Measurements from ENCODE around the gene FKBP1C. TPM values are rescaled to one million over a fixed set of nuclear protein-coding genes. Genes with fewer than 3 reads are reported as not detected.

Gene FKBP1C
- total and polyA plus RNA-seq, 10 of the 15 experiments (the other 5 are each of a cell fraction or from before 2014, with no cell fraction given) = 0.42 to 5.5 (median 1.5) TPM

DNA sequence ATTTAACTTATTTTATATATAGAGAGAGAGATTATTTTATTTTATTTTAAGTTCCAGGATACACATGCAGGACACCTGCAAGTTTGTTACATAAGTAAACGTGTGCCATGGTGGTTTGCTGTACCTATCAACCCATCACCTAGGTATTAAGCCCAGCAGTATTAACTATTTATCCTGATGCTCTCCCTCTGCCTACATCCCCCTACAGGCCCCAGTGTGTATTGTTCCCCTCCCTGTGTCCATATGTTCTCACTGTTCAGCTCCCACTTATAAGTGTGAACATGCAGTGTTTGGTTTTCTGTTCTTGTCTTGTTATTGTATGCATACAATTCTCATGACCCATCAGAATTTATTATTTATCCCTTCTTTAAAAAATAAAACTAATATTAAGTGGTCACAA, 34.6 kb downstream of the FKBP1C start:
- Histone ChIP-seq H2AFZ (ENCODE audit: control insufficient read depth, low read depth, low read length) (no peak overlapping the region), H3K27me3 (replicated peaks in 1 of 2; ENCODE audit: control insufficient read depth in 2 of 2, insufficient read depth in 2 of 2, low read length in 1 of 2) (no peaks in the 10 kb centered on the region), H4K20me1 (ENCODE audit: control insufficient read depth, insufficient read depth) (no peaks in the 10 kb centered on the region), H3K4me1 (ENCODE audit: control insufficient read depth, insufficient read depth, low read length) (no peaks in the 10 kb centered on the region), H3K27ac (ENCODE audit: control insufficient read depth, insufficient read depth) (no peak overlapping the region), H3K4me3 (no peak overlapping the region), H3K4me2 (ENCODE audit: control insufficient read depth, insufficient read depth) (no peak overlapping the region), H3K36me3 (ENCODE audit: control insufficient read depth in 2 of 2, insufficient read depth in 2 of 2, low read length in 1 of 2) (no peaks in the 10 kb centered on the region), H3K9me3 (replicated peaks; ENCODE audit: control insufficient read depth, insufficient read depth, low read length) (no peaks in the 10 kb centered on the region), H3K79me2 (ENCODE audit: control insufficient read depth, insufficient read depth, low read length) (no peaks in the 10 kb centered on the region), H3K9ac (ENCODE audit: control insufficient read depth, insufficient read depth, low read length) (no peak overlapping the region)
- POLR2A ChIA-PET = interaction anchor here (0.6 kb wide), 1 partner anchor 315 kb away, joined by 3 read pairs; no protein-coding TSS in a partner anchor
- CTCF ChIA-PET = interaction anchor here (1.3 kb wide), 1 partner anchor 16 kb away, joined by 3 read pairs; no protein-coding TSS in a partner anchor
- TF ChIP-seq RAD21 (IDR thresholded peaks at IDR 0.05; ENCODE audit: insufficient read depth, low read depth, low read length) (no peak), NFXL1 (IDR thresholded peaks at IDR 0.05; ENCODE audit: borderline replicate concordance) (no peak), MEF2A (IDR thresholded peaks at IDR 0.05; ENCODE audit: insufficient read depth, low read depth, low read length) (no peak), TCF12 (IDR thresholded peaks at IDR 0.05; ENCODE audit: low read depth, low read length) (no peak), WRNIP1 (IDR thresholded peaks at IDR 0.05; ENCODE audit: borderline replicate concordance, low read depth, low read length) (no peak), BRCA1 (IDR thresholded peaks at IDR 0.05; ENCODE audit: low read depth, low read length) (no peak)
- TF ChIP-seq, protein P1, sequence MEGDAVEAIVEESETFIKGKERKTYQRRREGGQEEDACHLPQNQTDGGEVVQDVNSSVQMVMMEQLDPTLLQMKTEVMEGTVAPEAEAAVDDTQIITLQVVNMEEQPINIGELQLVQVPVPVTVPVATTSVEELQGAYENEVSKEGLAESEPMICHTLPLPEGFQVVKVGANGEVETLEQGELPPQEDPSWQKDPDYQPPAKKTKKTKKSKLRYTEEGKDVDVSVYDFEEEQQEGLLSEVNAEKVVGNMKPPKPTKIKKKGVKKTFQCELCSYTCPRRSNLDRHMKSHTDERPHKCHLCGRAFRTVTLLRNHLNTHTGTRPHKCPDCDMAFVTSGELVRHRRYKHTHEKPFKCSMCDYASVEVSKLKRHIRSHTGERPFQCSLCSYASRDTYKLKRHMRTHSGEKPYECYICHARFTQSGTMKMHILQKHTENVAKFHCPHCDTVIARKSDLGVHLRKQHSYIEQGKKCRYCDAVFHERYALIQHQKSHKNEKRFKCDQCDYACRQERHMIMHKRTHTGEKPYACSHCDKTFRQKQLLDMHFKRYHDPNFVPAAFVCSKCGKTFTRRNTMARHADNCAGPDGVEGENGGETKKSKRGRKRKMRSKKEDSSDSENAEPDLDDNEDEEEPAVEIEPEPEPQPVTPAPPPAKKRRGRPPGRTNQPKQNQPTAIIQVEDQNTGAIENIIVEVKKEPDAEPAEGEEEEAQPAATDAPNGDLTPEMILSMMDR (IDR thresholded peaks at IDR 0.05 in 2 of 3, conservative IDR thresholded peaks at IDR 0.05 in 1 of 3; ENCODE audit: control insufficient read depth in 2 of 3, extremely low read depth in 1 of 3, insufficient read depth in 1 of 3, low read depth in 3 of 3, low read length in 3 of 3) = peak in 2 of 3 experiments; percentile 25 to 31; a peak in 3 of 6 replicates
- TF ChIP-seq, protein P2, sequence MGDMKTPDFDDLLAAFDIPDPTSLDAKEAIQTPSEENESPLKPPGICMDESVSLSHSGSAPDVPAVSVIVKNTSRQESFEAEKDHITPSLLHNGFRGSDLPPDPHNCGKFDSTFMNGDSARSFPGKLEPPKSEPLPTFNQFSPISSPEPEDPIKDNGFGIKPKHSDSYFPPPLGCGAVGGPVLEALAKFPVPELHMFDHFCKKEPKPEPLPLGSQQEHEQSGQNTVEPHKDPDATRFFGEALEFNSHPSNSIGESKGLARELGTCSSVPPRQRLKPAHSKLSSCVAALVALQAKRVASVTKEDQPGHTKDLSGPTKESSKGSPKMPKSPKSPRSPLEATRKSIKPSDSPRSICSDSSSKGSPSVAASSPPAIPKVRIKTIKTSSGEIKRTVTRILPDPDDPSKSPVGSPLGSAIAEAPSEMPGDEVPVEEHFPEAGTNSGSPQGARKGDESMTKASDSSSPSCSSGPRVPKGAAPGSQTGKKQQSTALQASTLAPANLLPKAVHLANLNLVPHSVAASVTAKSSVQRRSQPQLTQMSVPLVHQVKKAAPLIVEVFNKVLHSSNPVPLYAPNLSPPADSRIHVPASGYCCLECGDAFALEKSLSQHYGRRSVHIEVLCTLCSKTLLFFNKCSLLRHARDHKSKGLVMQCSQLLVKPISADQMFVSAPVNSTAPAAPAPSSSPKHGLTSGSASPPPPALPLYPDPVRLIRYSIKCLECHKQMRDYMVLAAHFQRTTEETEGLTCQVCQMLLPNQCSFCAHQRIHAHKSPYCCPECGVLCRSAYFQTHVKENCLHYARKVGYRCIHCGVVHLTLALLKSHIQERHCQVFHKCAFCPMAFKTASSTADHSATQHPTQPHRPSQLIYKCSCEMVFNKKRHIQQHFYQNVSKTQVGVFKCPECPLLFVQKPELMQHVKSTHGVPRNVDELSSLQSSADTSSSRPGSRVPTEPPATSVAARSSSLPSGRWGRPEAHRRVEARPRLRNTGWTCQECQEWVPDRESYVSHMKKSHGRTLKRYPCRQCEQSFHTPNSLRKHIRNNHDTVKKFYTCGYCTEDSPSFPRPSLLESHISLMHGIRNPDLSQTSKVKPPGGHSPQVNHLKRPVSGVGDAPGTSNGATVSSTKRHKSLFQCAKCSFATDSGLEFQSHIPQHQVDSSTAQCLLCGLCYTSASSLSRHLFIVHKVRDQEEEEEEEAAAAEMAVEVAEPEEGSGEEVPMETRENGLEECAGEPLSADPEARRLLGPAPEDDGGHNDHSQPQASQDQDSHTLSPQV (IDR thresholded peaks at IDR 0.05) = no peak
- SMC1A ChIA-PET (ENCODE audit: uncharacterized antibody, unreplicated experiment) = interaction anchor here (1.2 to 2.1 kb wide), 2 partner anchors 22 to 24 kb away, joined by 3 to 7 read pairs; no protein-coding TSS in a partner anchor
- intact Hi-C loops (cut with micrococcal nuclease; ENCODE audit: unreplicated experiment) (no loop called here), in situ Hi-C loops (cut with MboI) (no loop called here)
- BruUV-seq (replicated peaks) = no TSS peak
- RAD21 ChIA-PET (ENCODE audit: unreplicated experiment) = no interaction called here
- FAIRE-seq = no peak
- no peak for DNase-seq (ENCODE audit: low read depth, low spot score)
- ATAC-seq = peak; percentile 66
- 0% methylated on average over 1 of the region's 1 CpG for WGBS (ENCODE audit: insufficient coverage, insufficient replicate concordance, low lambda C conversion rate, missing lambda C conversion rate)

Data from GM12878 (cell line).